Measurements from ENCODE around the gene APOB.

APOB gene

DNA sequence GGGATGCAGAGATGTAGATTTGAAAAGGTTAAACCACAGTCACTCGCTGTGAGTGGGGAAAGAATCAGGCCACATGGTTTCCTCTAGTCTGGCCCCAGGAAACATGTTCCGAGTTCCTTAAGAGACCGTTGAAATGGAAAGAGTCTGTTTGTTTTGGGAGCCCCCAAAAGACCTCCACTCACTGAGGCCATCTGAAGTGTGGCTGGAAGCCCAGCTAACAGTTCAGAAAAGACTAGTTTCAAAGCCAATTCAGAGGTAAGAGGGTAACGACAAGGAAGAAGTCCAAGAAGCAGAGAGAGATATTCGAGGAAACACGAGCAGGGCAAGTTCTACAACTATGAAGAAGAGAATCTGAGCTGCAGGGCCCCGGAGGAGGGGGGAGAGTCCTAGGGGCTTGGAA is 61.0 kb downstream of the APOB start:
- no peaks in the 10 kb centered on the region for H3K4me1 ChIP-seq (ENCODE audit: insufficient read depth, low read length, poor library complexity, severe bottlenecking)
- no peaks in the 10 kb centered on the region for H4K20me1 ChIP-seq (ENCODE audit: insufficient read depth, low read length, poor library complexity, severe bottlenecking)
- no peak overlapping the region for H3K9ac ChIP-seq (ENCODE audit: low read depth, low read length, poor library complexity, severe bottlenecking)
- H3K27me3 ChIP-seq (ENCODE audit: insufficient read depth, low read length, poor library complexity, severe bottlenecking) = no peaks in the 10 kb centered on the region
- H3K79me2 ChIP-seq (ENCODE audit: insufficient read depth, low read length) = no peaks in the 10 kb centered on the region
- no peaks in the 10 kb centered on the region for H3K9me3 ChIP-seq (ENCODE audit: insufficient read depth, low read depth, low read length)
- H3K4me3 ChIP-seq (ENCODE audit: low read length, poor library complexity, severe bottlenecking) = no peak overlapping the region
- no peak overlapping the region for H3K4me2 ChIP-seq (ENCODE audit: low read depth, low read length, poor library complexity, severe bottlenecking)
- H3F3A ChIP-seq (ENCODE audit: low read depth) = no peaks in the 10 kb centered on the region
- no peaks in the 10 kb centered on the region for H3K9me2 ChIP-seq (replicated peaks; ENCODE audit: low read depth, low read length)
- H2AFZ ChIP-seq (ENCODE audit: low read length) = no peak overlapping the region
- TF ChIP-seq EZH2phosphoT487 (IDR thresholded peaks at IDR 0.05; ENCODE audit: borderline replicate concordance) (no peak), CTCF (conservative IDR thresholded peaks at IDR 0.05; ENCODE audit: low read length) (no peak)
- no peaks in the 10 kb centered on the region for H3K36me3 ChIP-seq (ENCODE audit: insufficient read depth, low read length)

DNA sequence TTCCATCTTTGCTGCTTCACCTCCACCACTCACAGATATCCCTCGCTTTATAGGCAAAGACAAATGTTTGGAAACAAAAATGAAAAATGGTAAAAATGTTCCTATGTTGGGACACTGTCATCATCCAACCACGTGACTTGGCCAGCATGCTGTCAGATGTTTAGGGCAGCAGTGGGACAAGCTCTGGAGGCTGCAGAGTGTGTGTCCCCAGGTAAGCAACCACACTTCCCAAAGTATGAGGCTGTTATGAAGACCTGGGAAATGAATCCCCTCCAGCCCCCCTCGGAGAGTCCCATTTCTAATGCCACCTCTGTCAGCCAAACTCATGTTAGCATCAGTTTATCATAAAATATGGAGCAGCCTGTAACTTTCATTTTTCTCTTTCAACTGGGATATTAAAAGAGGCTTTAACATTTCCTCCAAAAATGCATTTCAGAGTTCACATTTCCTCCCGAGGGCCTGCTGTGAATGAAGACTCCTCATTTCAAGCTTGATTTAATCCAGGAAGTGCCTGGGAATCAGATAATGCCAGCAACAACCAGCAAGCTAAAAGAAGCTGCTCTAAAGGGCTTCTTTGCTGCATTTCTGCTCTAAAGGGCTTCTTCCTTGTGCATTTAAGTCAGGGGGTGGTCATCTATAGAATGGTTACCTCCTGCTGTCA is 66.2 kb downstream of the APOB start:
- Histone ChIP-seq H4K20me1 (ENCODE audit: insufficient read depth, low read length, poor library complexity, severe bottlenecking) (no peaks in the 10 kb centered on the region), H3K27me3 (ENCODE audit: insufficient read depth, low read length, poor library complexity, severe bottlenecking) (no peaks in the 10 kb centered on the region), H3K4me3 (ENCODE audit: low read length, poor library complexity, severe bottlenecking) (no peak overlapping the region), H3K4me1 (ENCODE audit: insufficient read depth, low read length, poor library complexity, severe bottlenecking) (no peaks in the 10 kb centered on the region), H3K79me2 (ENCODE audit: insufficient read depth, low read length) (no peaks in the 10 kb centered on the region), H3K4me2 (ENCODE audit: low read depth, low read length, poor library complexity, severe bottlenecking) (peak overlapping the region; percentile 19), H3F3A (ENCODE audit: low read depth) (no peaks in the 10 kb centered on the region), H3K9me2 (replicated peaks; ENCODE audit: low read depth, low read length) (no peaks in the 10 kb centered on the region), H3K9me3 (ENCODE audit: insufficient read depth, low read depth, low read length) (no peaks in the 10 kb centered on the region), H3K9ac (ENCODE audit: low read depth, low read length, poor library complexity, severe bottlenecking) (no peak overlapping the region), H3K36me3 (ENCODE audit: insufficient read depth, low read length) (no peaks in the 10 kb centered on the region), H2AFZ (ENCODE audit: low read length) (no peak overlapping the region)
- no peak for TF ChIP-seq EZH2phosphoT487 (IDR thresholded peaks at IDR 0.05; ENCODE audit: borderline replicate concordance)
- TF ChIP-seq CTCF (conservative IDR thresholded peaks at IDR 0.05; ENCODE audit: low read length) = no peak

GRCh38 chr2:20976527-20976926 is 67.3 kb downstream of the APOB start:
- Histone ChIP-seq H4K20me1 (ENCODE audit: insufficient read depth, low read length, poor library complexity, severe bottlenecking) (no peaks in the 10 kb centered on the region), H3K36me3 (ENCODE audit: insufficient read depth, low read length) (no peaks in the 10 kb centered on the region), H3K79me2 (ENCODE audit: insufficient read depth, low read length) (no peaks in the 10 kb centered on the region), H3K4me2 (ENCODE audit: low read depth, low read length, poor library complexity, severe bottlenecking) (no peak overlapping the region), H3K4me1 (ENCODE audit: insufficient read depth, low read length, poor library complexity, severe bottlenecking) (no peaks in the 10 kb centered on the region), H3K27me3 (ENCODE audit: insufficient read depth, low read length, poor library complexity, severe bottlenecking) (no peaks in the 10 kb centered on the region), H3F3A (ENCODE audit: low read depth) (no peaks in the 10 kb centered on the region), H3K9ac (ENCODE audit: low read depth, low read length, poor library complexity, severe bottlenecking) (no peak overlapping the region), H3K9me3 (ENCODE audit: insufficient read depth, low read depth, low read length) (no peaks in the 10 kb centered on the region), H2AFZ (ENCODE audit: low read length) (no peak overlapping the region), H3K9me2 (replicated peaks; ENCODE audit: low read depth, low read length) (no peaks in the 10 kb centered on the region), H3K4me3 (ENCODE audit: low read length, poor library complexity, severe bottlenecking) (no peak overlapping the region)
- TF ChIP-seq EZH2phosphoT487 (IDR thresholded peaks at IDR 0.05; ENCODE audit: borderline replicate concordance) (no peak), CTCF (conservative IDR thresholded peaks at IDR 0.05; ENCODE audit: low read length) (no peak)

Measured in Loucy (cell line).